DND-41 (cell line): ENCODE results near the gene MGAT4A.

Experiments used
- ATAC-seq: fragments of 200-7000 bp; cut with Tn5 transposase; 3 replicates; pipeline ENCODE4 v1.9.1; 2021; ENCODE audit warnings: low read depth; ENCODE audit not compliant: insufficient read depth
- DNase-seq: peaks from one replicate; pipeline ENCODE4 v3.0.0-alpha.2; 2020
- H2AFZ ChIP-seq: 2 replicates; pipeline ENCODE4 v1.6.0; 2012; ENCODE audit warnings: low read depth, low read length
- H3K27ac ChIP-seq: 2 replicates; pipeline ENCODE4 v1.5.1; 2012; ENCODE audit warnings: low read length, inconsistent platforms
- H3K27me3 ChIP-seq: fragments of 200-600 bp; sonication (generic); 2 replicates; pipeline ENCODE4 v1.6.0; 2012; ENCODE audit warnings: low read length, mild to moderate bottlenecking, inconsistent platforms; ENCODE audit not compliant: insufficient read depth, poor library complexity
- H3K36me3 ChIP-seq: 2 replicates; pipeline ENCODE4 v1.5.1; 2012; ENCODE audit warnings: low read length, inconsistent platforms; ENCODE audit not compliant: insufficient read depth
- H3K4me1 ChIP-seq: 2 replicates; pipeline ENCODE4 v1.5.1; 2012; ENCODE audit warnings: mild to moderate bottlenecking, low read length; ENCODE audit not compliant: insufficient read depth
- H3K4me2 ChIP-seq: 2 replicates; pipeline ENCODE4 v1.6.0; 2012; ENCODE audit warnings: mild to moderate bottlenecking, moderate library complexity, low read length, inconsistent platforms; ENCODE audit not compliant: insufficient read depth
- H3K4me3 ChIP-seq, 2 experiments: fragments of 200-600 bp in 1 of 2; shearing (Covaris generic) in 1 of 2; 2 replicates each; pipeline ENCODE4 v1.5.1; 2012 to 2016; ENCODE audit warnings: inconsistent platforms in 2 of 2, low read length in 2 of 2, mild to moderate bottlenecking in 2 of 2, low read depth in 1 of 2, moderate library complexity in 1 of 2
- H3K79me2 ChIP-seq: 2 replicates; pipeline ENCODE4 v1.6.0; 2012; ENCODE audit warnings: low read length, inconsistent platforms; ENCODE audit not compliant: insufficient read depth
- H3K9ac ChIP-seq: 2 replicates; pipeline ENCODE4 v1.6.0; 2012; ENCODE audit warnings: low read depth, mild to moderate bottlenecking, inconsistent platforms, low read length, moderate library complexity
- H3K9me3 ChIP-seq: 2 replicates; pipeline ENCODE4 v1.5.1; 2012; ENCODE audit warnings: low read length, moderate library complexity, mild to moderate bottlenecking, inconsistent platforms; ENCODE audit not compliant: insufficient read depth, severe bottlenecking
- H4K20me1 ChIP-seq: 2 replicates; pipeline ENCODE4 v1.6.0; 2012; ENCODE audit warnings: low read length; ENCODE audit not compliant: insufficient read depth
- EZH2 ChIP-seq: IDR thresholded peaks from 3 replicates; pipeline ENCODE4 v1.6.1; 2012; ENCODE audit warnings: borderline replicate concordance, low read depth, mild to moderate bottlenecking, moderate library complexity, low read length, inconsistent platforms; ENCODE audit not compliant: severe bottlenecking
- TF ChIP-seq, protein P1 (sequence below): IDR thresholded peaks from 2 replicates; pipeline ENCODE4 v1.5.1; 2012; ENCODE audit warnings: borderline replicate concordance, low read length, moderate library complexity, mild to moderate bottlenecking; ENCODE audit not compliant: poor library complexity, severe bottlenecking; ENCODE audit errors: extremely low read depth

The MGAT4A gene

DNA sequence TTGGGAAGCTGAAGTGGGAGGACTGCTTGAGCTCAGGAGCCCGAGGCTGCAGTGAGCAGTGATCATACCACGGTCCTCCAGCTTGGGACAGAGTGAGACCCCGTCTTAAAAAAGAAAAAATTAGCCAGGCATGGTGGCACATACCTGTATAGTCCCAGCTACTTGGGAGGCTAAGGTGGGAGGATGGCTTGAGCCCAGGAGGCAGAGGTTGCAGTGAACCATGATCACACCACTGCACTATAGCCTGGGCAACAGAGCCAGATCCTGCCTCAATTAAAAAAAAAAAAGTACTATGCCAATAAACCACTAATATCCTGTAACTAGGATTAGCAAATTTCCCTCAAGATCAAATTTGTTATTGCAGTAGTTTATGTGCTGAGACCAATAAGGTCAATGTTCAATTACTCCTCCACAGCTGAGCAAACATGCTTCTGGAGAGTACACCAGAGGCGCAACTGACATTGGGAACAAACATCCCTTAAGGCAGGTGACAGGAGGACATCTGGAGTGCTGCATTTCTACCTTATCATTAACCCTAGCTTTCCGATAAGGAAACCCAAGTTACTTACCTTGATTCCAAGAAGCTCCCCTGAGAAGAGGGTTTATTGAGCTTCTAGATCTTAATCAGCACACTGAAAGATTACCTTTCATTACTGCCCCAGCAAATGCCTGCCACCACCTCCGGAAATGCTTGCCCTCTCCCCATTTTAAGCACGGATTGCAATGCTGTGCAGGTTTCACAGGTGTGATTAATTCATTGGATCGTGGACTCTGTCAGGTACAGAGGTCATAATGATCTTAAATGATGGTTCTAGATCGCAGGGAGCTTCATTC lies 26.2 kb downstream of the MGAT4A start:
- Histone ChIP-seq H3K27me3 (no peaks in the 10 kb centered on the region), H3K4me3 (no peak overlapping the region), H3K79me2 (peaks cover 95% of the 10 kb centered on the region), H3K27ac (no peak overlapping the region), H2AFZ (no peak overlapping the region), H3K4me1 (no peaks in the 10 kb centered on the region), H3K9ac (no peak overlapping the region), H4K20me1 (peaks cover 26% of the 10 kb centered on the region), H3K36me3 (peaks cover 3% of the 10 kb centered on the region; the same call in 1 of the 2 replicates), H3K4me2 (no peak overlapping the region), H3K9me3 (no peaks in the 10 kb centered on the region)
- ATAC-seq = no peak
- TF ChIP-seq, protein P1, sequence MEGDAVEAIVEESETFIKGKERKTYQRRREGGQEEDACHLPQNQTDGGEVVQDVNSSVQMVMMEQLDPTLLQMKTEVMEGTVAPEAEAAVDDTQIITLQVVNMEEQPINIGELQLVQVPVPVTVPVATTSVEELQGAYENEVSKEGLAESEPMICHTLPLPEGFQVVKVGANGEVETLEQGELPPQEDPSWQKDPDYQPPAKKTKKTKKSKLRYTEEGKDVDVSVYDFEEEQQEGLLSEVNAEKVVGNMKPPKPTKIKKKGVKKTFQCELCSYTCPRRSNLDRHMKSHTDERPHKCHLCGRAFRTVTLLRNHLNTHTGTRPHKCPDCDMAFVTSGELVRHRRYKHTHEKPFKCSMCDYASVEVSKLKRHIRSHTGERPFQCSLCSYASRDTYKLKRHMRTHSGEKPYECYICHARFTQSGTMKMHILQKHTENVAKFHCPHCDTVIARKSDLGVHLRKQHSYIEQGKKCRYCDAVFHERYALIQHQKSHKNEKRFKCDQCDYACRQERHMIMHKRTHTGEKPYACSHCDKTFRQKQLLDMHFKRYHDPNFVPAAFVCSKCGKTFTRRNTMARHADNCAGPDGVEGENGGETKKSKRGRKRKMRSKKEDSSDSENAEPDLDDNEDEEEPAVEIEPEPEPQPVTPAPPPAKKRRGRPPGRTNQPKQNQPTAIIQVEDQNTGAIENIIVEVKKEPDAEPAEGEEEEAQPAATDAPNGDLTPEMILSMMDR = no peak
- TF ChIP-seq EZH2 = no peak
- DNase-seq = no peak

DNA sequence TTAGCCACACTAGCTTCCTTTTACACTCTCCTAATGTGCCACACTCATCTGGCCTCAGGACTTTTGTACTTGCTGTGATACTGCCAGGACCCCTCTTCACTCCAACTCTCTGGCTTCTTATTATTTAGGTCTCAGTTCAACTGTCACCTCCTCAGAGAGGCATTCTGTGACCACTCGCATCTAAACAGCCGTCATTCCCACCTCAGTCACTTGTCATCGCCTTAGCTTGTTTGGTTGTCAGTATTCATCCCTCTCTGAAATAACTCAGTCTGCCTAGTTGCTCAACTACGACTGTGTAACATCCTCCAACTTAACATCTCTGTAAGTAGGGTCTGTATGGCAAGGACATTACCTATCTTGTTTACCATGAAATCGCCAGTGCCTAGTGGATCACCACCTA lies 27.2 kb downstream of the MGAT4A start:
- Histone ChIP-seq H3K36me3 (peaks cover 9% of the 10 kb centered on the region; the same call in 1 of the 2 replicates), H3K27ac (no peak overlapping the region), H3K79me2 (peaks cover 95% of the 10 kb centered on the region), H2AFZ (no peak overlapping the region), H3K27me3 (no peaks in the 10 kb centered on the region), H3K4me3 (no peak overlapping the region), H4K20me1 (peaks cover 30% of the 10 kb centered on the region), H3K4me2 (no peak overlapping the region), H3K9me3 (no peaks in the 10 kb centered on the region), H3K4me1 (no peaks in the 10 kb centered on the region), H3K9ac (no peak overlapping the region)
- DNase-seq (no peak), ATAC-seq (no peak)
- TF ChIP-seq EZH2 = no peak
- TF ChIP-seq, protein P1 = no peak

DNA sequence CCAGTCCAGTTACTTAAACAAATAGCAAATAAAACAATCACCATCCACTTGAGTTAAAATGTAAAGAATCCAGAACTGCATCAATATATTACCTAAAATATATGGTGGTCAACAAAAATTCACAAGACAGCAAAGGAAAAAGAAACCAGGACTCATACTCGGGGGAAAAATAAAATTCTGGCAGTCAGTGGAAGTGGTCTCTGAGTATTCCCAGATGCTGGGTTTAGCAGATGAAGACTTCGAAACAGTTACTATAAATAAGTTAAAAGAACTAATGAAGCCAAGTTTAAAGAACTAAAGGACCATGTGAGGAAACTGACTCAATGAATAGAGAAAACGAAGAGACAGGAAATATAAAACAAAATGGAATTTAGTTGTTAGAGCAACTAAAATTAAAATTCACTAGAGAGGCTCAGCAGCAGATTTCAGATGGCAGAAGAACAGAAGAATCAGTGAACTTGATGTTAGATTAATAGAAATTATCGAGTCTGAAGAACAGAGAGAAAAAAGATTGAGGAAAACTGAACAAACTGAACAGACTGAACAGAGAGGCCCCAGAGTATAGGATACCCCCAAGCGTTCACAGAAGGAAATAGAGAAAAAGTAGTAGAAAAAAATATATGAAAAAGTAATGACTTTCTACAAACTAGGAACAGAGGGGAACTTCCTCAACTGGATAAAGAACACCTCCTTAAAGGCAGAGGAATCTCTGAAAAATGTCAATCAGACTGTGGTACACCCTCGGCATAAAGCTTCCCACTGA lies 27.9 kb downstream of the MGAT4A start:
- H3K9ac ChIP-seq = no peak overlapping the region
- no peaks in the 10 kb centered on the region for H3K27me3 ChIP-seq
- no peak overlapping the region for H3K4me3 ChIP-seq
- peaks cover 94% of the 10 kb centered on the region for H3K79me2 ChIP-seq
- no peaks in the 10 kb centered on the region for H3K9me3 ChIP-seq
- no peak for ATAC-seq
- no peak overlapping the region for H3K4me2 ChIP-seq
- no peak overlapping the region for H3K27ac ChIP-seq
- H3K36me3 ChIP-seq = peaks cover 9% of the 10 kb centered on the region; the same call in 1 of the 2 replicates
- TF ChIP-seq EZH2 = no peak
- TF ChIP-seq, protein P1 = no peak
- no peaks in the 10 kb centered on the region for H3K4me1 ChIP-seq
- peaks cover 34% of the 10 kb centered on the region for H4K20me1 ChIP-seq
- no peak for DNase-seq
- H2AFZ ChIP-seq = no peak overlapping the region
